ENCODE data around the gene ZNF853.
"Not testable (repeated sequence)": the region's sequence is repeated elsewhere in the genome, so short reads cannot be mapped to it uniquely, and the experiment has no call there.

ZNF853 gene

DNA sequence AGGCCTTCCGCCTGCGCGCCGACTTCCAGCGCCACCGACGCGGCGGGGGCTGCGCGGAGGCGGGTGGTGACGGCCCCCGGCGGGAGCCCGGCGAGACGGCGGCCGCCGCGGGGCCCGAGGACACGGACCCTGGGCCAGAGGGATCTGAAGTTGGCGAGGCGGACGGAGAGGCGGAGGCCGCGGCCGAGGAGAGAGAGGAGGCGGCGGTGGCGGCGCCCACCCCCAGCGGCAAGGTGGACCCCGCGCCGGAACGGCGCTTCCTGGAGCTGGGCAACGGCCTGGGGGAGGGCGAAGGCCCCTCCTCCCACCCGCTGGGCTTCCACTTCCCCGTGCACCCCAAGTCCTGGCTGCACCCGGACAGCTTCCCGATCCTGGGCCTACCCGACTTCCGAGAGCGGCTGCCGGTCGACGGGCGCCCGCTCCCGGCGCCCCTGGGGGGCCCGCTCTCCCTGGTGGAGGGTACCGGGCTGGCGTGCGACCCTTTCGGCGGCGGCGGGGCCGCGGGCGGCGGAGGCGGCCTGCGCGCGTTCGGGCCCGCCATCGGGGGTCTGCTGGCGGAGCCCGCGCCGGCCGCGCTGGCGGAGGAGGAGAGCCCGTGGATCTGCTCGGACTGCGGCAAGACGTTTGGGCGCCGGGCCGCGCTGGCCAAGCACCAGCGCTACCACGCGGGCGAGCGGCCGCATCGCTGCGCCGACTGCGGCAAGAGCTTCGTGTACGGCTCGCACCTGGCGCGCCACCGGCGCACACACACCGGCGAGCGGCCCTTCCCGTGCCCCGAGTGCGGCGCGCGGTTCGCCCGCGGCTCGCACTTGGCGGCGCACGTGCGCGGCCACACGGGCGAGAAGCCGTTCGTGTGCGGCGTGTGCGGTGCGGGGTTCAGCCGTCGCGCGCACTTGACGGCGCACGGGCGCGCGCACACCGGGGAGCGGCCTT, 37.9 kb downstream of the ZNF853 start:
- DNase-seq: peak; percentile 60

- peak; percentile 50 for DNase-seq
Observed at GRCh38 chr7:6654113-6654841, 38.9 kb downstream of the ZNF853 start.

GRCh38 chr7:6654842-6655610, 39.6 kb downstream of the ZNF853 start:
- DNase-seq: peak; percentile 39

- peak; percentile 31 for DNase-seq
Observed at GRCh38 chr7:6655636-6656385, 40.4 kb downstream of the ZNF853 start.

DNA sequence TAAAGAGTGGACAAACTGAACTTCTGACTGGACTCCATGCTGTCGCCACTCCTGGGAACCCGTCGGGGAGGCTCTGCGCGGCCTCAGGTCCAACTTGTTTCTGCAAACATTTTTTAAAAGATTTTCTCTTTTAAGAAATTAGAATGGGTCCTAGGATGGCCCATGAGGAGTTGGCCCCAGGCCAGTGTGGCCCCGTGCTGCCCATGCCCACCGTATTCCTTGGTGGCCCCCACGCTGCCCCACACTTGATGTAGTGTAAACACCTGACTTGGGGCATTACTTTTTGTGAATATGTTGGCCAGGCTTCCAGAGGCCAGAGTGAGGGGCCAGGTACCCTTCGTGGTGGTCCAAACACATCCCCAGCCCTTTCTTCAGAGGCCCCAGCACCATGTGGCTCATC, 41.0 kb downstream of the ZNF853 start:
- DNase-seq: peak; percentile 17

DNA sequence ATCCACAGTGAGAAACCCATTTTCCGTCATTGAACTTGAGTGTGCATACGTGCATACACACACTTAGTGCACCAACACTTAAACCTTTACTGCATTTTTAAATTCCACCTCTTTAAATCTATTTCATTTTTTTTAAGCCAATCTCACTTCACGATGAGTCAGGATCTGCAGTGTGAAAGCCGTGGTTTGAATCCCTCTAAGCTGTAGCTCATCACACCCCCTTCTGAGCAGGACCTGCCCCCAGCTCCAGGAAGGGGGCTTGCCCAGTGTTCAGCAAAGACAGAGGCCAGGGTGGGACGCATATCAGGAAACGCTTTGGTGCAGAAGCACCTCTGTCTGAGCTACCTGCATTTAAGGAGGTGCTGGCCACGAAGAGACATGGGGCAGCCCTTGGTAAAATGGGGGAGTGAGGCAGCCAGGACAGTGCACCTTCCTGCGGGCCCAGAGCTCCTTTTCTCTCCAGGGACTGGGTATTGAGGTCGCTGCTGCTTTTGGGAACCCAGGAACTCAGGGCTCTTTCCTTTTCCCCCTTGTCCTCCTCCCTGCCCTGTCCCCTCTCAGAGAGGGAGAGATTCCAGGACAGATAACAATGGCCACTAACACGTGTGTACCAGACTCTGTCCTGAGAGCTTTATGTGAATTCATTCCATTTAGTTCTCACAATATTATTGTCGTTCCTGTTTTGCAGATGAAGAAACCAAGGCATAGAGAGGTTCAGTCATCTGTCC, 43.4 kb downstream of the ZNF853 start:
- peak; percentile 28 for DNase-seq

- not testable (repeated sequence) for DNase-seq
Observed at GRCh38 chr7:6670851-6671250, 55.4 kb downstream of the ZNF853 start.

Data from 8988T (cell line).